H9 (cell line): Measurements from ENCODE around the gene PBX1. TPM values are rescaled to one million over a fixed set of nuclear protein-coding genes. Genes with fewer than 3 reads are reported as not detected.

Experiments
- DNase-seq: peaks from one replicate; pipeline ENCODE4 v3.0.0-alpha.2; 2017
- H2AFZ ChIP-seq: one replicate; pipeline ENCODE4 v1.6.1; 2013; ENCODE audit warnings: mild to moderate bottlenecking, low read length, control low read depth, moderate library complexity
- H2AK5ac ChIP-seq: 2 replicates; pipeline ENCODE4 v1.6.1; 2013; ENCODE audit warnings: low read length, control low read depth, mixed read lengths; ENCODE audit not compliant: insufficient read length
- H2BK120ac ChIP-seq: one replicate; pipeline ENCODE4 v1.6.1; 2013; ENCODE audit warnings: low read depth, mild to moderate bottlenecking, low read length, control low read depth, inconsistent platforms; ENCODE audit not compliant: poor library complexity, severe bottlenecking
- H2BK12ac ChIP-seq: 2 replicates; pipeline ENCODE4 v1.6.1; 2013; ENCODE audit warnings: low read length, control low read depth, mixed read lengths, low read depth; ENCODE audit not compliant: insufficient read length
- H2BK15ac ChIP-seq: 2 replicates; pipeline ENCODE4 v1.6.1; 2013; ENCODE audit warnings: low read depth, low read length, control low read depth
- H2BK20ac ChIP-seq: one replicate; pipeline ENCODE4 v1.6.1; 2013; ENCODE audit warnings: low read depth, mild to moderate bottlenecking, low read length, control low read depth, inconsistent platforms; ENCODE audit not compliant: poor library complexity, severe bottlenecking
- H2BK5ac ChIP-seq: 2 replicates; pipeline ENCODE4 v1.6.1; 2013; ENCODE audit warnings: low read length, control low read depth, mixed read lengths; ENCODE audit not compliant: insufficient read length
- H3K14ac ChIP-seq: 2 replicates; pipeline ENCODE4 v1.6.1; 2013; ENCODE audit warnings: low read length, control low read depth; ENCODE audit not compliant: insufficient read depth
- H3K18ac ChIP-seq: 2 replicates; pipeline ENCODE4 v1.6.1; 2013; ENCODE audit warnings: low read depth, mild to moderate bottlenecking, mixed read lengths, low read length, control low read depth; ENCODE audit not compliant: insufficient read length
- H3K23ac ChIP-seq: 2 replicates; pipeline ENCODE4 v1.6.1; 2013; ENCODE audit warnings: low read length, control low read depth, mixed read lengths, low read depth; ENCODE audit not compliant: insufficient read length
- H3K23me2 ChIP-seq: 2 replicates; pipeline ENCODE4 v1.6.1; 2013; ENCODE audit warnings: low read depth, mild to moderate bottlenecking, mixed read lengths, low read length, control low read depth; ENCODE audit not compliant: insufficient read length, poor library complexity, severe bottlenecking
- H3K27ac ChIP-seq: 2 replicates; pipeline ENCODE4 v1.5.1; 2013; ENCODE audit warnings: low read length, control low read depth, mixed read lengths, low read depth; ENCODE audit not compliant: insufficient read length
- H3K27me3 ChIP-seq: 2 replicates; pipeline ENCODE4 v1.6.1; 2013; ENCODE audit warnings: low read length, control low read depth, inconsistent platforms; ENCODE audit not compliant: insufficient read depth
- H3K4ac ChIP-seq: 2 replicates; pipeline ENCODE4 v1.6.1; 2013; ENCODE audit warnings: low read depth, mild to moderate bottlenecking, control low read depth, inconsistent platforms, low read length, moderate library complexity
- H3K4me1 ChIP-seq: 2 replicates; pipeline ENCODE4 v1.6.1; 2013; ENCODE audit warnings: low read length, control low read depth, inconsistent platforms; ENCODE audit not compliant: insufficient read depth
- H3K4me2 ChIP-seq: 2 replicates; pipeline ENCODE4 v1.6.1; 2013; ENCODE audit warnings: low read length, control low read depth, mixed read lengths; ENCODE audit not compliant: insufficient read length, insufficient read depth
- H3K56ac ChIP-seq: 2 replicates; pipeline ENCODE4 v1.6.1; 2013; ENCODE audit warnings: low read depth, mild to moderate bottlenecking, mixed read lengths, low read length, control low read depth; ENCODE audit not compliant: insufficient read length
- H3K79me1 ChIP-seq: 2 replicates; pipeline ENCODE4 v1.6.1; 2013; ENCODE audit warnings: low read depth, mild to moderate bottlenecking, moderate library complexity, low read length, control low read depth, inconsistent platforms; ENCODE audit not compliant: insufficient read depth, poor library complexity, severe bottlenecking
- H3K79me2 ChIP-seq: 2 replicates; pipeline ENCODE4 v1.6.1; 2013; ENCODE audit warnings: low read length, control low read depth, inconsistent platforms; ENCODE audit not compliant: insufficient read depth
- H3K9ac ChIP-seq: 2 replicates; pipeline ENCODE4 v1.6.1; 2013; ENCODE audit warnings: low read length, control low read depth, mixed read lengths; ENCODE audit not compliant: insufficient read length; ENCODE audit errors: extremely low read depth
- H3K9me3 ChIP-seq: one replicate; pipeline ENCODE4 v1.6.1; 2013; ENCODE audit warnings: low read depth, low read length, inconsistent platforms; ENCODE audit not compliant: control insufficient read depth
- H3T11ph ChIP-seq: one replicate; pipeline ENCODE4 v1.6.1; 2013; ENCODE audit warnings: mild to moderate bottlenecking, low read length, control low read depth, inconsistent platforms
- H4K20me1 ChIP-seq: one replicate; pipeline ENCODE4 v1.6.1; 2013; ENCODE audit not compliant: control insufficient read depth, insufficient read length, insufficient read depth
- H4K5ac ChIP-seq: 2 replicates; pipeline ENCODE4 v1.6.1; 2013; ENCODE audit warnings: low read depth, mild to moderate bottlenecking, mixed read lengths, low read length, control low read depth; ENCODE audit not compliant: insufficient read length
- H4K8ac ChIP-seq: replicated peaks from 2 replicates; pipeline ENCODE4 v1.6.1; 2013; ENCODE audit warnings: low read length, control low read depth, mixed read lengths, low read depth; ENCODE audit not compliant: insufficient read length
- H4K91ac ChIP-seq: 2 replicates; pipeline ENCODE4 v1.6.1; 2013; ENCODE audit warnings: low read depth, mild to moderate bottlenecking, moderate library complexity, mixed read lengths, low read length, control low read depth; ENCODE audit not compliant: insufficient read length
- H3K27ac Mint-ChIP-seq, 3 experiments: 2 replicates in 2 of 3; 3 replicates in 1 of 3; pipeline ENCODE4 v1.8.0; 2020 to 2021; ENCODE audit warnings: mixed read lengths in 3 of 3, mild to moderate bottlenecking in 1 of 3, moderate library complexity in 1 of 3
- H3K27me3 Mint-ChIP-seq: 2 replicates; pipeline ENCODE4 v1.8.0; 2021; ENCODE audit warnings: low read depth, mild to moderate bottlenecking, moderate library complexity, mixed read lengths
- H3K36me3 Mint-ChIP-seq, 3 experiments: 2 replicates in 2 of 3; 3 replicates in 1 of 3; pipeline ENCODE4 v1.8.0; 2020 to 2021; ENCODE audit warnings: low read depth in 3 of 3, mixed read lengths in 3 of 3; ENCODE audit not compliant: insufficient read depth in 1 of 3
- H3K4me1 Mint-ChIP-seq, 2 experiments: 2 replicates each; pipeline ENCODE4 v1.8.0; 2020; ENCODE audit warnings: mixed read lengths in 2 of 2
- H3K4me3 Mint-ChIP-seq, 2 experiments: 2 replicates in 1 of 2; 3 replicates in 1 of 2; pipeline ENCODE4 v1.8.0; 2020 to 2021; ENCODE audit warnings: mild to moderate bottlenecking in 2 of 2, mixed read lengths in 2 of 2, moderate library complexity in 1 of 2
- H3K9me3 Mint-ChIP-seq, 2 experiments: 2 replicates in 1 of 2; 3 replicates in 1 of 2; pipeline ENCODE4 v1.8.0; 2020; ENCODE audit warnings: mild to moderate bottlenecking in 2 of 2, mixed read lengths in 2 of 2, moderate library complexity in 1 of 2
- CTCF ChIP-seq: fragments of 200-600 bp; sonication (generic); conservative IDR thresholded peaks from 3 replicates; pipeline ENCODE4 v1.8.0; 2021; ENCODE audit warnings: antibody characterized with exemption, mild to moderate bottlenecking
- WGBS: extraction: QIAGEN DNeasy Blood & Tissue Kit; methylation state at CpG from one replicate; pipeline ENCODE4 v1.1.7; 2013; ENCODE audit warnings: missing lambda C conversion rate, low lambda C conversion rate, mixed read lengths; ENCODE audit not compliant: insufficient read length; ENCODE audit errors: extremely low coverage; 5-methylcytosine and 5-hydroxymethylcytosine counted together
- total RNA-seq: library from RNA; stranded (reverse); gene quantifications from 2 replicates; pipeline ENCODE4 v1.2.1, GENCODE V29; 2021

The PBX1 gene
- total RNA-seq, 1 experiment from 2014 or later, result 142 TPM

- Mint-ChIP-seq H3K9me3 (no peaks in the 10 kb centered on the region), H3K27me3 (no peaks in the 10 kb centered on the region), H3K27ac (no peak overlapping the region), H3K36me3 (peaks cover 23 to 38% (median 34%) of the 10 kb centered on the region in 3 experiments), H3K4me3 (no peak overlapping the region), H3K4me1 (no peaks in the 10 kb centered on the region)
- H2AFZ ChIP-seq, result no peak overlapping the region
- H3K18ac ChIP-seq, result no peak overlapping the region
- H2BK12ac ChIP-seq, result no peak overlapping the region
- H2BK120ac ChIP-seq, result no peak overlapping the region
- no peak overlapping the region for H3K23ac ChIP-seq
- no peak overlapping the region for H2BK20ac ChIP-seq
- H3K14ac ChIP-seq, result no peak overlapping the region
- H4K91ac ChIP-seq, result no peak overlapping the region
- H3K23me2 ChIP-seq, result no peaks in the 10 kb centered on the region
- DNase-seq, result no peak
- no peak overlapping the region for H3K56ac ChIP-seq
- TF ChIP-seq CTCF, result no peak
- H3K27ac ChIP-seq, result no peak overlapping the region
- H3K27me3 ChIP-seq, result no peaks in the 10 kb centered on the region
- no peak overlapping the region for H3K4ac ChIP-seq
- no peak overlapping the region for H2BK5ac ChIP-seq
- H2AK5ac ChIP-seq, result no peak overlapping the region
- no peak overlapping the region for H3T11ph ChIP-seq
- H4K5ac ChIP-seq, result no peak overlapping the region
- H3K4me2 ChIP-seq, result no peak overlapping the region
- H2BK15ac ChIP-seq, result no peak overlapping the region
- no peaks in the 10 kb centered on the region for H3K4me1 ChIP-seq
- no peaks in the 10 kb centered on the region for H4K20me1 ChIP-seq
- WGBS, result no CpG with 5 or more reads among the region's 6 CpGs
- peaks cover 4% of the 10 kb centered on the region for H3K79me1 ChIP-seq
- no peaks in the 10 kb centered on the region for H3K9me3 ChIP-seq
- H3K79me2 ChIP-seq, result no peaks in the 10 kb centered on the region
- no peak overlapping the region for H4K8ac ChIP-seq
- H3K9ac ChIP-seq, result no peak overlapping the region
Measured at GRCh38 chr1:164801246-164801731, 242.3 kb downstream of the PBX1 start.
